OCI-LY1 (cell line): ENCODE data around the gene PLTP.

Experiments used
- CTCF ChIP-seq: fragments of 200-600 bp; sonication (generic), shearing (Covaris generic); IDR thresholded peaks from 2 replicates; pipeline ENCODE4 v1.5.1; 2017; ENCODE audit warnings: mild to moderate bottlenecking, antibody characterized with exemption, low read length, moderate library complexity, mixed read lengths
- EZH2 ChIP-seq: fragments of 200-600 bp; sonication (generic), shearing (Covaris generic); IDR thresholded peaks from 2 replicates; pipeline ENCODE4 v1.8.0; 2017; ENCODE audit warnings: borderline replicate concordance, mixed run types, mild to moderate bottlenecking, antibody characterized with exemption, low read length, moderate library complexity, mixed read lengths

GRCh38 chr20:45899046-45899835 lies 12.7 kb downstream of the PLTP start:
- TF ChIP-seq CTCF (no peak), EZH2 (no peak)
